AG09309 (cell line): ENCODE data around the gene C1QTNF2.

ENCODE experiments used
- DNase-seq: peaks from one replicate; pipeline ENCODE4 v3.0.0-alpha.2; 2010; ENCODE audit warnings: low read depth
- H3K4me3 ChIP-seq: 2 replicates; pipeline ENCODE4 v1.5.1; 2011; ENCODE audit warnings: mild to moderate bottlenecking, low read depth, low read length, moderate library complexity; ENCODE audit not compliant: control insufficient read depth
- CTCF ChIP-seq: IDR thresholded peaks from 2 replicates; pipeline ENCODE4 v1.5.1; 2011; ENCODE audit warnings: mild to moderate bottlenecking, low read depth, low read length, inconsistent platforms; ENCODE audit not compliant: insufficient read depth, control insufficient read depth; ENCODE audit errors: missing control alignments

The C1QTNF2 gene

GRCh38 chr5:160369990-160370712, at the start of gene C1QTNF2:
Gene C1QTNF2 (minus strand): TSS chr5:160370626. CDS start chr5:160355011, 15,615 bp downstream.
- DNase-seq: no peak
- no peak for TF ChIP-seq CTCF
- H3K4me3 ChIP-seq: peak within 1 kb of the TSS; percentile 45

DNA sequence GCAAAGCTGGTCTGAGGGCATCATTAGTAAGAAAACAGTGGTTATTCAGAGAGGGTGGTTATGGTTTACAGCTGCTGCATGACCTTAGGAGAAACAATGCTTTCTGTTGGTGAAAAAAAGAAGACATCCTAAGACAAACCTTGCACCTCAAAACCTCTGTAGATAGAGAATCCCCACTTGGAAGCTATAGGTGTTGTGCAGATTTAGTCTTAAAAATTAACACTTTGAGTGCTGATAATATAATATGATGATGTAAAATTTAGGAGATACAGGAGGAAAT, 49.8 kb upstream of the C1QTNF2 start:
- no peak for DNase-seq
- no peak for TF ChIP-seq CTCF
- H3K4me3 ChIP-seq: no peak overlapping the region

GRCh38 chr5:160419458-160420330, 49.3 kb upstream of the C1QTNF2 start:
- H3K4me3 ChIP-seq: peak overlapping the region; percentile 87
- TF ChIP-seq CTCF: no peak
- no peak for DNase-seq

DNA sequence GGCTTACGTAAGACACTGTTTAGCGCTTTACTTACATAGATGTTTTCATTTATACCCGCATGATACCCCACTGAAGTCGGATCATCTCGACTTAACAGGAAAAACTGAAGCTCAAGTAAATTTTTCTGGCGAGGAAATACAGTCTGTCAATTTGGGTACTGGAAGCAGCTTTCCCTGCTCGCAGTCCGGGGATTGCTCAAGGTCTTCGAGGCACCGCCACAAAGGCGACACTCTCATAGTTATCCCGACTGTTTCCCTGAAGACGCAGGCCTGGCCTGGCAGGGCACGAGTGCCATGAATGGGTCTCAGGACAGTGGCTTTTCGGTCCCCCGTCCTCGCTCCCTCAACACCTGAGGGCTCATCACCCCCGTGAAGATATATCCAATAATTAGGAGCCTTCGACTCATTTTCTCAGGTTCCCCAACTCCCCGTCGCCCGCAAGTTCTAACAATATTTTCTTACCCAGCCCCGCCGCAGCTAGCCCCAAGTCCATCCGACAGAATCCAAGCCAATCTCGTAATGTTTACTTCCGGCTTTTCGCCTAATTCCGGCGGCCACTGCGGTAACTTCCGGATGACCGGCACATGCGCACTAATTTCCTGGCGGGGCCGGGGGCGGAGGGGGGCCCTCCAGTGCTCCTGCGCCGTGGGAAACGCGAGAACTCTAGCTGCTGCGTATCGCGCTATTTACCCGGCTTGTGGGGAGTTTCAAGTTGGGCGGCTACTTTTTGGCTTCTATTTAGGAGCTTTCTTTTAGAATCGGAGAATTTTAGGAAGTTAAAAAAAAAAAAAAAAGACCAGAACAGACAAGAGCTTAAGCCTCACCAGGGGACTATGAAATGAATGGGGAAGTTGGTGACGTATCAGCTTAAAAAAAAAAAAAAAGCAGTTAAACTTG, 48.4 kb upstream of the C1QTNF2 start, which contains the start of gene SLU7:
SLU7 (minus strand) TSS at position 521 of the 897 bp plus-strand sequence. CDS start 3,787 bp downstream, outside the sequence.
- TF ChIP-seq CTCF: no peak
- DNase-seq: peak; percentile 80

GRCh38 chr5:160399402-160400353, 29.3 kb upstream of the C1QTNF2 start, which contains the start of gene FAM200C:
Gene FAM200C (minus strand): TSS chr5:160400054. CDS start chr5:160395490, 4,564 bp downstream.
- peak within 1 kb of the TSS; percentile 81 for H3K4me3 ChIP-seq
- no peak for TF ChIP-seq CTCF
- peak; percentile 81 for DNase-seq

More for the DNA sequence above, 48.4 kb upstream of the C1QTNF2 start, which contains the start of gene SLU7:
- peak within 1 kb of the TSS; percentile 87 for H3K4me3 ChIP-seq
